ENCODE measurements around the gene LUC7L.

Gene LUC7L

DNA sequence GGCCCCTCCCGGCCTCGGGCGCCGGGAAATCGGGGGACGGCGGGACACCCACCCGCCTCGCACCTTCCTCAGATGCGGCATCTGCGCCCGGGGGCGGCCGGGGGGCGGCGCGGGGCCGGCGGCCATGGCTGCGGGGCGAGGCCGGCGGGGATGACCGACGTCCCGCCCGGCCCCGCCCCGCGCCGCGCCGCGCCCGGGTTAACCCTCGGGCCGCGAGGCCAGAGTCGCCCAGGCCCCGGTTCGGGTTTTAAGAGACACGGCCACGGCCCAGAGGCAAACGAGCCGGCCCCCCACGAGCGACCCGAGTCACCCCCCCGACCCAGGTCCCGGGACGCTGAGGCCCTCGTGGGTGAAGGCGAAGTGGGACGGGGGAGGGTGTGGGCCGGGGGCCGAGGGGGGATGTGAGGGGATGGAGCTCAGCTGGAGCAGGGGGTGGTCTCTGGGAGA is 46.6 kb upstream of the LUC7L start, which contains the start of gene RGS11:
TSS of gene RGS11 (minus strand) at position 159 of the 447 bp plus-strand sequence. CDS start at position 126, 33 bp downstream.
- 0 out of 2 replicates have a peak, but pooled peaks have one; percentile 12 for TF ChIP-seq ZBTB7A (IDR thresholded peaks at IDR 0.05; ENCODE audit: low read depth)
- TF ChIP-seq NFIC (IDR thresholded peaks at IDR 0.05), result no peak
- TF ChIP-seq TEAD4 (IDR thresholded peaks at IDR 0.05), result no peak
- no peak for TF ChIP-seq TAF1 (IDR thresholded peaks at IDR 0.05; ENCODE audit: low read depth)
- no peak for TF ChIP-seq RAD21 (IDR thresholded peaks at IDR 0.05; ENCODE audit: low read depth)

DNA sequence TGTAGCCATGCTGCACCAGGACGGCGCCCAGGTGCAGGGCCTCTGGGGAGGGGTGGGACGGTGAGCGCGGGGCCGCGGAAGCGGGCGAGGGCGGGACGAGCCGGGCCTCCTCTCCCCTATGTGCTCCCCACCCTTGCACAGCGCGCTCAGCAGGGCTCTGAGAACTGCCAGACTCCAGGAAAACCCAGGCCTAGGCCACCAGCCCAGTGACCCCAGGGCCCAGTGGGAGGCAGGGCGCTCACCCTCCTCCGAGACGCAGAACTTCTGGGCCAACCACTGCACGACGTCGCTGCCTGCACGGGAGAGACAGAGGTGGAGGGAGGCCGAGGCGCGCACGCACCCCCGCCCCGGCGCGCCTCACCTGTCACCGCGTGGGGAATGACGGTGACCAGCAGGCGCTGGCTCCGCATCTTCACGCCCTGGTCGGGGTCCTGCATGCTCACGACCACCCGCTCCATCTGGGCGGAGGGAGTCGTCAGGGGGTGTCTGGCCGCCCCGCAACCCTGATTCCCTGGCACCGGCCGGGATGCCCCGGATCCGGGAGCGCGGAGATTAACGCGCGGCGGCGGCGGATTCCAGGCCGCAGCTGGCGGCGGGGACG is 45.9 kb upstream of the LUC7L start:
- TF ChIP-seq CREB1 (IDR thresholded peaks at IDR 0.05; ENCODE audit: low read depth), result no peak
- peak; percentile 91 for TF ChIP-seq MAX (IDR thresholded peaks at IDR 0.05)
- 0 out of 2 replicates have a peak, but pooled peaks have one; percentile 39 for TF ChIP-seq ZBTB7A (IDR thresholded peaks at IDR 0.05; ENCODE audit: low read depth)

GRCh38 chr16:273547-274421 is 44.5 kb upstream of the LUC7L start:
- TF ChIP-seq CREB1 (IDR thresholded peaks at IDR 0.05; ENCODE audit: low read depth) (no peak), MAX (IDR thresholded peaks at IDR 0.05) (0 out of 2 replicates have a peak, but pooled peaks have one; percentile 18), ZBTB7A (IDR thresholded peaks at IDR 0.05; ENCODE audit: low read depth) (peak; percentile 84)

- no peak for TF ChIP-seq EGR1 (IDR thresholded peaks at IDR 0.05)
- TF ChIP-seq NFIC (IDR thresholded peaks at IDR 0.05), result no peak
- no peak for TF ChIP-seq CREB1 (IDR thresholded peaks at IDR 0.05; ENCODE audit: low read depth)
- no peak for TF ChIP-seq TCF12 (IDR thresholded peaks at IDR 0.05; ENCODE audit: low read depth)
- TF ChIP-seq EP300 (IDR thresholded peaks at IDR 0.05; ENCODE audit: borderline replicate concordance), result no peak
- no peak for TF ChIP-seq USF1 (IDR thresholded peaks at IDR 0.05)
- no peak for TF ChIP-seq YY1 (IDR thresholded peaks at IDR 0.05; ENCODE audit: low read depth)
Measured at GRCh38 chr16:272633-273546, 43.6 kb upstream of the LUC7L start.

DNA sequence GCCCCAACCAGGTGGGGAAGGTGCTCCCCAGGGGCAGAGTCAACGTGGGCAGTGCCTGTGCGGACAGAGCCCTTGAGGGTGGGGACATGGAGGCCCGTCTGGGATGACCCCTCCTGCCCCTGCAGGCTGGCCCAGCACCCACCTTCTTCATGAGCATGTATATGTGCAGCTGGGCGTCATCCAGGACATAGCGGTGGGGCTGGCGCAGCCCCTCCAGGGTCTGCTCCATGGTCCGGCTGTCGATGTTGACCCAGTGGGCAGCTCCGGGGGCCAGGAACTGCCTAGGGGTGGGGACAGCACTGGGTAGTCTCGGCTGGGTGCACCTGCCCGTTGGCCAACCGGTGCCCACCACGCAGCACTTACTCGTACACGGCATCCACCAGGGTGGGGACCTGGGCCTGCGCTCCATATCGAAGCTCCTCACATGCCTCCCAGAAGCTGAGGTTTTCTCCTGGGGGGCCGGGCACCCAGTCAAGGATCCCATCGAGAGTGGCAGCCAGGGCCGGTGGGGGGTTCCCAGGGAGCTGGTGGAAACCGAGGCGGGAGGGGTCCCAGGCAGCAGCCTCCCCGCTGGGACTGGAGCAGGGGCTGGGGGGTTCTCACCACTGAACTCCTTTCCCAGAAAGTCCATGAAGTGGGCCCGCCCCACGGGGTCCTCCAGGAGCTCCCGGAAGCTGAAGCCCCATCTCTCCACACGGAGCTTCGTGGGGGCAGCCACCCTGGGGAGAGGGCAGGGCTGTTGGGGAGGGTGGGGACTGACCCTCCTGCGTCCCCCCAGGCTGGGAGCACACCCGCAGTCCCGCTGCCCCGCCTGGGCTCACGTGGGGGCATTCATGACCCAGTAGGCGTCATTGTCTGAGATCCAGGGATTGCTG is 41.4 kb upstream of the LUC7L start:
- TF ChIP-seq ZBTB7A (IDR thresholded peaks at IDR 0.05; ENCODE audit: low read depth) (no peak), CREB1 (IDR thresholded peaks at IDR 0.05; ENCODE audit: low read depth) (no peak), RAD21 (IDR thresholded peaks at IDR 0.05; ENCODE audit: low read depth) (no peak), TCF12 (IDR thresholded peaks at IDR 0.05; ENCODE audit: low read depth) (no peak), CEBPB (IDR thresholded peaks at IDR 0.05) (no peak), USF1 (IDR thresholded peaks at IDR 0.05) (no peak), MAX (IDR thresholded peaks at IDR 0.05) (no peak), TAF1 (IDR thresholded peaks at IDR 0.05; ENCODE audit: low read depth) (no peak), REST (IDR thresholded peaks at IDR 0.05; ENCODE audit: low read depth) (no peak), FOXM1 (IDR thresholded peaks at IDR 0.05; ENCODE audit: borderline replicate concordance, low read depth) (no peak), TEAD4 (IDR thresholded peaks at IDR 0.05) (no peak), YY1 (IDR thresholded peaks at IDR 0.05; ENCODE audit: low read depth) (no peak), EP300 (IDR thresholded peaks at IDR 0.05; ENCODE audit: borderline replicate concordance) (no peak), EGR1 (IDR thresholded peaks at IDR 0.05) (no peak), NFIC (IDR thresholded peaks at IDR 0.05) (no peak)
